Activated CD8-positive, alpha-beta memory T cell treated with anti-CD3 and anti-CD28 coated beads, Interleukin-2, amount 50 U/mL, for 1 hour (primary cell): ENCODE measurements around the gene NOL3.
A peak's percentile ranks its signal among the peaks of the same experiment; 100 is the strongest.

ENCODE experiments used
- DNase-seq: peaks from one replicate; pipeline ENCODE4 v3.0.0-alpha.2; 2020; ENCODE audit errors: extremely low read depth

NOL3 gene

GRCh38 chr16:67190041-67190440 lies 19.7 kb downstream of the NOL3 start, which contains the start of gene EXOC3L1:
Gene EXOC3L1, minus strand, starts transcription at chr16:67190136. Its CDS starts 460 bp downstream, at chr16:67189676.
- no peak for DNase-seq

DNA sequence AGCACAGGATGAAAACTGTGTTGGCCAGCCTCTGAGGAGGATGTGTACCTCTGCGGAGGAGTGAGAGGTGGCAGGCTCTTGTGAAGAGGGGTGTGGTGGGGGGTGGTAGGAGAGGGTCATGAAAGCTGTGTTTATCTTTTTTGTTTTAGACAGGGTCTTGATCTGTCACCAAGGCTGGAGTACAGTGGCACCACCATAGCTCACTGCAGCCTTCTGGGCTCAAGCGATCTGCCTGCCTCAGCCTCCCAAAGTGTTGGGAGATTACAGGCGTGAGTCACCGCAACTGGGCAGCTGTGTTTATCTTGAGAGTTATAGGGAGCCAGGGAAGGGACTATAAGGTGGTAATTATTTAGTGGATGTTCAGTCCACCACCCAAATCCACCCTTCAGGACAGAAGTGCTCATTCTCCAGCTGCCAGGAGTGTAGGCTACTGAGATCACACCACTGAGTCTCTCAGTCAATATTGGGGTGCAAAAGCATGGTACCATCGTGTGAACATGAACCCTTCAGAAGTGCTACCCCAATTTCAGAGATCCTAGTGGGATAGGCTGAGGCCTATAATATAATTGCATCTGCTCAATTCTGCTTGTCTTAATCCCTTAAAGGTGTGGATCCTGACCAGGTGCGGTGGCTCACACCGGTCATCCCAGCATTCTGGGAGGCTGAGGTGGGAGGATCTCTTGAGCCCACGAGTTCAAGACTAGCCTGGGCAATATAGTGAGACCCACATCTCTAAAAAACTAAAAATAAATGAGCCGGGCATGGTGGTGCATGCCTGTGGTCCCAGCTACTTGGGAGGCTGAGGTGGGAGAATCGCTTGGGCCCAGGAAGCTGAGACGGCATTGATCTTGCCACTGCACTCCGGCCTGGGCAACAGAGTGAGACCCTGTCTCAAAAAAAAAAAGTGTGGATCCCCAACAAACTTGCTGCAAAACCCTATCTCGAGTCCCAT lies 20.4 kb downstream of the NOL3 start:
- DNase-seq = no peak

DNA sequence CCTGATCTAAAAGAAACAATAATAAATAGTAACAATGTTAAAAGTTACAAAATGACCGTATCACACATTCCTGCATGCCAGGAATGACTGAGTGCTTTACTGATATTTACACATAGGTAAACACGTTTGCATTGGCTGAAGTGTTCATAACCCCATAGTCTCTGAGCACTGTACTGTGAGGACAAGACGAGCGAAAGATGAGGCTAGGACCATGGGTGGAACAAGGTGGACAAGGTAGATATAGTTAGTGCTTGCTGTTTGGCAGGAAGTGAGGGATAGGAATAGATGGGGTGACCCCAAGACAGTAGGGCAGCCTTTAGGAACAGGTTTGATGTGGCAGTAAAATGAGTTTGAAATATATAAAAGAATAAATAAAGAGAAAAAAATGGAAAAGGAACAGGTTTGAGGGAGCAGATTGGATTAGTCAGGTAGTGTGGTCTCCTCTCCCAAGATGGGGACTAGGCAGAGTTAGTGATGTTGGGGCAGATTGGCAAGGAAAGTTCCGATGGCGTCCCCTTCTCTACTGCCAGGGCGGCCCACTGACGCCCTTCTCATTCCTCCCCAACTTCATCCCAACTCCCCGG lies 21.2 kb downstream of the NOL3 start:
- no peak for DNase-seq

DNA sequence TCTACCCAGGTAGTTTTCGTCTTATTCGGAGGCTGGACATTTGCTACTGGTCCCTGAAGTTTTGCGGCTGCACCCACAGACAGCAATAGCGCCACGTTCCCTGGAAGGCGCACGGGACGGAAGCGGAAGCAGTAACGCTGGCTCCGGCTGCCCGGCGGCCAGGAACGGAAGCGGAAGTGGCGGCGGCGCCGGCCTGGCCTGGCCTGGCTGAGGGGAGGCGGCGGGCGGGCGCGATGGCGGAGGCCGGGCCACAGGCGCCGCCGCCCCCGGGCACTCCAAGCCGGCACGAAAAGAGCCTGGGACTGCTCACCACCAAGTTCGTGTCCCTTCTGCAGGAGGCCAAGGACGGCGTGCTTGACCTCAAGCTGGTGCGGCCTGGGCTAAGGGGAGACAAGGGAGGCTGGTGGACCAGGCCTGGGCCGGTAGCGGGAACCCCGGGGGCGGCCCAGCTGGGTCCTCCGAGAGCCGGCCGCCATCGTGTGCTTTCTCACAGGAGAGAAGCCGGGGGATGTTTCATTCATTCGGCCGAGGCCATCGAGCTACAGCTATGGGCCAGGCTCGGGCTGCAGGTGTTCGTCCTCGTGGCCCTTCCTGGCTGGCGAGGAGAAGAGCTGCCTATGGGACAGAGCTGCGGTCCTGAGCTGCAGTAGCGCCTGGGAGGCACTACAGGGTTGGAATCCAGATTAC lies 21.8 kb downstream of the NOL3 start, which contains the start of gene E2F4:
TSS of gene E2F4 (plus strand) at position 161 of the 687 bp plus-strand sequence. CDS start at position 234, 73 bp downstream.
- peak; percentile 59 for DNase-seq

- no peak for DNase-seq
Observed at GRCh38 chr16:67192781-67193361, 22.5 kb downstream of the NOL3 start.

GRCh38 chr16:67193536-67193935 lies 23.2 kb downstream of the NOL3 start:
- DNase-seq = no peak

GRCh38 chr16:67194260-67194659 lies 23.9 kb downstream of the NOL3 start:
- DNase-seq = no peak

DNA sequence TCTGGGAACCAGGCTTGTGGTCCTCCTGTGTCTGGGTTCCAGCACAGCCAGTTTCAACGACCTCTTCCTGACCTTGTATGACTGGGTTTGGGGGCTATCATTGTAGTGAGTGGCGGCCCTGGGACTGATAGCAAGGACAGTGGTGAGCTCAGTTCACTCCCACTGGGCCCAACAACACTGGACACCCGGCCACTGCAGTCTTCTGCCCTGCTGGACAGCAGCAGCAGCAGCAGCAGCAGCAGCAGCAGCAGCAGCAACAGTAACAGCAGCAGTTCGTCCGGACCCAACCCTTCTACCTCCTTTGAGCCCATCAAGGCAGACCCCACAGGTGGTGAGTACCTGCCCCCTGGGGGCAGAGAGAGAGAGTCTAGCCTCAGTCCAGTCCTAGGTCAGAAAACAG lies 25.3 kb downstream of the NOL3 start:
- DNase-seq = no peak

GRCh38 chr16:67196881-67197280 lies 26.5 kb downstream of the NOL3 start:
- no peak for DNase-seq

- DNase-seq = no peak
Observed at GRCh38 chr16:67197704-67198103, 27.4 kb downstream of the NOL3 start.

GRCh38 chr16:67198238-67198734 lies 27.9 kb downstream of the NOL3 start:
- no peak for DNase-seq

DNA sequence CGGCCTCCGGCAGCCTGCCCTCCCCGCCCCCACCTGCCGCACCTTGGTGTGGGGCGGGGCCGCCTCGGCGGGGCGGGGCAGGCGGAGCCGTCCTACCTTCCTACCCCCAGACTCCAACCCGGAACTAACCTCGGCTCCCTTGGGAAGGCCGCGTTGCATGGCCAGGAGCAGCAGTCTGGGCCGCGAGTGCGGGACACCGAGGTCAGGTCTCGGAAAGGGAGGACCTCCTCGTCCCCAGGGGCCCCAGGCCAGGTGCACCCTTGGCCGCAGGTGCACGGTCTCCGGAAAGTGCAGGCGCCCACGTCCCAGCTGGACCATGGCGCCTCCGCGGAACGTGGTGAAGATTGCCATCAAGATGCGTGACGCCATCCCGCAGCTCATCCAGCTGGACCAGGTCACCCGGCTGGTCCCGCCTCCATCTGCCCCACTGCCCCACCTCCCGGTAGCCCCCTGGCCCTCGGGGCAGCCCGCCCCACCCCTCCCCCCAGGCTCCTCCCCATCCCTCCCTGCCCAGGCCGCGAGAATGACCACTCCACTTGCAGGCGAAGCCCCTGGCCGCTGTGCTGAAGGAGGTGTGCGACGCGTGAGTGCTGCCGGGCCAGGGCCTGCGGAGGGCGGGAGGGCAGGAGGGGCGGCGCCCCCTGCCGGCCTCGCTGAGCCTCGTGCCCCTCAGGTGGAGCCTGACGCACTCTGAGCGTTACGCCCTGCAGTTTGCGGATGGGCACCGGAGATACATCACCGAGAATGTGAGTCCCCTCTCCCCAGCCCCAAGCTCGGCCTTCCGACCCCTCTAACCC lies 28.9 kb downstream of the NOL3 start, which contains the start of gene ELMO3:
TSS of gene ELMO3 (plus strand) at position 121 of the 797 bp plus-strand sequence. CDS start at position 317, 196 bp downstream.
- no peak for DNase-seq

GRCh38 chr16:67199808-67200198 lies 29.5 kb downstream of the NOL3 start:
- DNase-seq = no peak

DNA sequence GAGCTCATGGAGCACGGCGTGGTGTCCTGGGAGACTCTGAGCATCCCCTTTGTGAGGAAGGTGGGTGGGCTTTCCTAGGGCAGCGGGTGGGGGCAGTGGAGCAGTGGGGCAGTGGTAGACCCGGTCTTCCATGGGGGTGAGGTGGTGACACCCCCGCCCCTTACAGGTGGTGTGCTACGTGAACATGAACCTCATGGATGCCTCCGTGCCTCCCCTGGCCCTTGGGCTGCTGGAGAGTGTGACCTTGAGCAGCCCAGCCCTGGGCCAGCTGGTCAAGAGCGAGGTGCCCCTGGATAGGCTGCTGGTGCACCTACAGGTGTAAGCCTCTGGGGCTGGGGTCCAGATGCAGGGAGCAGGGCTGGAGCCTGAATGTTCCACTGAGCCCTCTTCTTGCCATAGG lies 30.2 kb downstream of the NOL3 start:
- no peak for DNase-seq

DNA sequence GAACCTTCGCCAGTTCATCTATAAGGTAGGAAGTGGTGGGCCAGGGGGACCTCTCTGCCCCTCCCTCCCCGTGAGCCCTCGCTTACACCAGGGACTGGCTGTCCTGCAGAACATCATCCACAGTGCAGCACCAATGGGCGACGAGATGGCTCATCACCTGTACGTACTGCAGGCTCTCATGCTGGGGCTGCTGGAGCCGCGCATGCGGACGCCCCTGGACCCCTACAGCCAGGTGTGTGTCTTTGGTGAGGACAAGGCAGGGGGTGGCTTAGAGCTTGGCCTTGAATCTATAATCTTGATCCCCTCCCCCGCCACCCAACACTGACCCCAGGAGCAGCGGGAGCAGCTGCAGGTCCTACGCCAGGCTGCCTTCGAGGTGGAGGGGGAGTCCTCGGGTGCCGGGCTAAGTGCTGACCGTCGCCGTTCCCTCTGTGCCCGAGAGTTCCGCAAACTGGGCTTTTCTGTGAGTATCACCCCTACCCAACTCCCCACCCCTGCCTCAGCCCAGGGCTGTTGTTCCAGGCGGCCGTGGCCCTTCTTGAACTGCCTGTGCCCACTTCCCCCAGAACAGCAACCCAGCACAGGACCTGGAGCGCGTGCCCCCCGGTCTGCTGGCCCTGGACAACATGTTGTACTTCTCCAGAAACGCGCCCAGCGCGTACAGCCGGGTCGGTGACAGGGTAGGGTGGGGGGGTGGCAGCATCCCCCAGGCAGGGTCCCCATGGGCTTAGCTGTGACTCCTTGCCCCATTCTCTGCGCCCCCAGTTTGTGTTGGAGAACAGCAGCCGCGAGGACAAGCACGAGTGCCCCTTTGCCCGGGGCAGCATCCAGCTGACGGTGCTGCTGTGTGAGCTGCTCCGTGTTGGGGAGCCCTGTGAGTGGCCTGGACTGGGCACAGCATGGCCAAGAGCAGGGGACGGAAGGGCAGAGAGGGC lies 31.3 kb downstream of the NOL3 start:
- DNase-seq = no peak

DNA sequence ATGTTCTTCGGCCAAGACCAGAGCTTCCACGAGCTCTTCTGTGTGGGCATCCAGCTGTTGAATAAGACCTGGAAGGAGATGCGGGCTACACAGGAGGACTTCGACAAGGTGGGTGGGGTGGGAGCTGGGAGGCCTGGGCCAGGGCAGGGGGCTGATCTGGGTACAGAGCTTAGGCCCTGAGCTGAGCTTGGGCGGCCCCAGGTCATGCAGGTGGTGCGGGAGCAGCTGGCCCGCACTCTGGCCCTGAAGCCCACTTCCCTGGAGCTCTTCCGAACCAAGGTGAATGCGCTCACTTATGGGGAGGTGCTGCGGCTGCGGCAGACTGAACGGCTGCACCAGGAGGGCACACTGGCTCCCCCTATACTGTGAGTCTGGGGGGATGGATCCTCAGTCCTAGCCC lies 32.1 kb downstream of the NOL3 start:
- DNase-seq = no peak

DNA sequence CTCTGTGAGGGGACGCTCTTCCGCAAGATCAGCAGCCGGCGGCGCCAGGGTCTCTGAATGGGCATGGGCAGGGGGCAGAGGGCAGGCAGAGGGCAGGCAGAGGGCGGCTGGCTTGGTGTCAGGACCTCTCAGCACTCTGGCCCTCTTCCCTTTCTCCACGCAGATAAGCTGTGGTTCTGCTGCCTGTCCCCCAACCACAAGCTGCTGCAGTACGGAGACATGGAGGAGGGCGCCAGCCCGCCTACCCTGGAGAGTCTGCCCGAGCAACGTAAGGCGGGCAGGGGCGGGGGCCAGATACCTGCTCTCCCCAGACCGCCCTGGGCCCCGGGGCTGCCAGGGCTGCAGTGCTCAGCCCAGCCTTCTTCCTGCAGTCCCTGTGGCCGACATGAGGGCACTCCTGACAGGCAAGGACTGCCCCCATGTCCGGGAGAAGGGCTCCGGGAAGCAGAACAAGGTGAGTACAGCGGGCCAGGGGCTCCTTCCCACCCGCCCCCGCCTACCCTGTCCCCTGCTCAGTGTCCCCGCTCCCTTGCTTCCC lies 32.7 kb downstream of the NOL3 start:
- DNase-seq = no peak

DNA sequence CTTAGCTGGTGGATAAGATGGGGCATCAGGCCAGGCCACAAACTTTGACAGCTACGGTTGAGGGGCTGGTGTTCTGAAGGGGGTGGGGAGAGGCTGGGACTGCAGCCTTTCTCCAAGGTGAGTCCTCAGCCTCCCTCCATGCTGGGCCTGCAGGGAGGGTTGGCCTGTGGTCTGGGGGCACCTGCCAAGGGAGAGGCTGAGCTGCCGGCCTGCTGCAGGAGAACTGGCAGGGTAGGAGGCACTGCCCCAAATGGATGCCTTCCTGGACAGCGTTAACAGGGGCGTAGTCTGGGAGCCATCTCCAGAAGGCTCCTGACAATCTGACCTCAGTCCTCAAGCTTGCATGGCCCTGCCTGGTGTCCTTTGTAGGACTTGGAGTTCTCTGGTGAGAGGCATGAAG lies 33.7 kb downstream of the NOL3 start:
- DNase-seq = no peak

- DNase-seq = no peak
Observed at GRCh38 chr16:67206129-67206837, 35.9 kb downstream of the NOL3 start.
